ENCODE results near the gene ZSWIM1. TPM values are rescaled to one million over a fixed set of nuclear protein-coding genes. Genes with fewer than 3 reads are reported as not detected.
"Not testable (repeated sequence)": the region's sequence is repeated elsewhere in the genome, so short reads cannot be mapped to it uniquely, and the experiment has no call there.

The ZSWIM1 gene
- total and polyA plus RNA-seq, 10 donors: 3.7 to 16.1 (median 11.1) TPM

- Histone ChIP-seq H3K36me3 (peaks cover 0 to 82% (median 52%) of the 10 kb centered on the region in 6 donors), H3K27ac (no peak overlapping the region), H3K4me1 (peaks cover 0 to 7% (median under 1%) of the 10 kb centered on the region in 6 donors), H3K9me3 (no peaks in the 10 kb centered on the region), H3K4me3 (no peak overlapping the region), H3K27me3 (replicated peaks in 1 of 7) (no peaks in the 10 kb centered on the region)
- DNase-seq: no peak
- no peak for TF ChIP-seq CTCF (IDR thresholded peaks at IDR 0.05 in 8 of 11, conservative IDR thresholded peaks at IDR 0.05 in 3 of 11)
- peak; percentile 9 to 46 (median 27) for TF ChIP-seq POLR2AphosphoS5 (IDR thresholded peaks at IDR 0.05)
- no peak for TF ChIP-seq POLR2A (IDR thresholded peaks at IDR 0.05)
- WGBS, 5 donors: 86 to 93% (median 90%) methylated on average over 13 of the region's 13 CpGs
- intact Hi-C loops (cut with DNase I; ENCODE audit: low total_unique reads): no loop called here
Measured at GRCh38 chr20:45899046-45899835, 18.2 kb downstream of the ZSWIM1 start.

DNA sequence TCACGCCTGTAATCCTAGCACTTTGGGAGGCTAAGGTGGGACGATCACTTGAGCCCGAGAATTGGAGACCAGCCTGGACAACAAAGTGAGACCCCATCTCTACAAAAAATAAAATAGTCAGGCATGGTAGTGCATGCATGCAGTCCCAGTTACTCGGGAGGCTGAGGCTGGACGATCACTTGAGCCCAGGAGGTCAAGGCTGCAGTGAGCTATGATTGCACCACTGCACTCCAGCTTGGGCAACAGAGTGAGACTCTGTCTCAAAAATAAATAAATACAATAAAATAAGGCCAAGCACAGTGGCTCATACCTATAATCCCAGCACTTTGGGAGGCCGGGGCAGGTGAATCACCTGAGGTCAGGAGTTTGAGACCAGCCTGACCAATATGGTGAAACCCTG lies 20.3 kb downstream of the ZSWIM1 start:
- 83 to 95% (median 92%) methylated on average over 6 of the region's 6 CpGs for WGBS, 5 donors
- H3K27me3 ChIP-seq (replicated peaks in 1 of 7); H3K4me1 ChIP-seq; H3K4me3 ChIP-seq; DNase-seq; H3K9me3 ChIP-seq; H3K27ac ChIP-seq; intact Hi-C loops (cut with DNase I; ENCODE audit: low total_unique reads): not testable (repeated sequence)
- H3K36me3 ChIP-seq: peaks cover 0 to 68% (median 33%) of the 10 kb centered on the region in 6 donors

DNA sequence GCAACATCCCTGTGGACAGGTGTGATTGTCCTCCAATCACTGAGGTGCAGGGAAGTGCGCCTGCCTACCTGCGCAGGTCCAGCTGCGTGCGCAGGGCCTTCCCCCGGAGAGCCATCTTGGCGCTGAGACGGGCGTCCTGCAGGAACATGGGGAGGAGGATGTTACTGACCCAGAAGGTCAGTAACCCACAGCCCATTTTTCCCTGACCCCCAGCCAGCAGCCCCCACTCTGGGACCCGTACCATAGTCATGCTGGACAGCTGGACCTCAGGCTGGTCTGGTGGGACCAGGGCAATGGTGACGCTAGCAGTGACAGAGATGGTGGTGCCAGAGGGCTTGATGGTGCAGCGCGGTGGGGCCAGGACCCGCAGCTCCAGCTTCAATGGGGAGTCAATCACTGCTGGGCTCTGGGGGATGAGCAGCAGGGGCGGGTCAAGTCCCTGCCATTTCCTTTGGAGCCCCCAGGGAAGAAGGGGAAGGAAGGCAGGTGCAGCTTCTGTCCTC lies 21.2 kb downstream of the ZSWIM1 start:
- DNase-seq: no peak
- H3K36me3 ChIP-seq: peaks cover 0 to 59% (median 25%) of the 10 kb centered on the region in 6 donors
- TF ChIP-seq POLR2A (IDR thresholded peaks at IDR 0.05) (no peak), CTCF (IDR thresholded peaks at IDR 0.05 in 8 of 11, conservative IDR thresholded peaks at IDR 0.05 in 3 of 11) (no peak), POLR2AphosphoS5 (IDR thresholded peaks at IDR 0.05) (peak; percentile 32 to 71 (median 55))
- 85 to 92% (median 87%) methylated on average over 11 to 14 of the region's 14 CpGs for WGBS, 5 donors
- H3K4me3 ChIP-seq: no peak overlapping the region
- intact Hi-C loops (cut with DNase I; ENCODE audit: low total_unique reads): no loop called here
- no peaks in the 10 kb centered on the region for H3K27me3 ChIP-seq (replicated peaks in 1 of 7)
- no peak overlapping the region for H3K27ac ChIP-seq
- no peaks in the 10 kb centered on the region for H3K9me3 ChIP-seq
- H3K4me1 ChIP-seq: peaks cover 0 to 1% (median 0%) of the 10 kb centered on the region in 6 donors

- Histone ChIP-seq H3K27me3 (replicated peaks in 1 of 7) (no peaks in the 10 kb centered on the region), H3K36me3 (peaks cover 0 to 33% (median 2%) of the 10 kb centered on the region in 6 donors), H3K27ac (no peak overlapping the region), H3K4me3 (no peak overlapping the region), H3K9me3 (no peaks in the 10 kb centered on the region), H3K4me1 (peaks cover 0 to 4% (median 2%) of the 10 kb centered on the region in 6 donors)
- no peak for DNase-seq
- 69 to 79% (median 71%) methylated on average over 16 of the region's 16 CpGs for WGBS, 5 donors
- TF ChIP-seq POLR2AphosphoS5 (IDR thresholded peaks at IDR 0.05) (peak in 2 of 3 donors; percentile 9 to 58), POLR2A (IDR thresholded peaks at IDR 0.05) (no peak), CTCF (IDR thresholded peaks at IDR 0.05 in 8 of 11, conservative IDR thresholded peaks at IDR 0.05 in 3 of 11) (no peak)
- intact Hi-C loops (cut with DNase I; ENCODE audit: low total_unique reads): no loop called here
Measured at GRCh38 chr20:45904583-45905504, 23.8 kb downstream of the ZSWIM1 start.
